Gastrocnemius medialis (tissue), 4 donors: ENCODE measurements around the gene SIAE.

ENCODE experiments used
- CTCF ChIP-seq, 5 experiments: fragments of 450-650 bp in 3 of 5; fragments of 200-600 bp in 2 of 5; sonication (generic) in 2 of 5; IDR thresholded peaks in 4 of 5; conservative IDR thresholded peaks in 1 of 5; 1 replicate in 4 of 5; 2 replicates in 1 of 5; pipeline ENCODE4 v1.5.1; 2016 to 2019; ENCODE audit warnings: antibody characterized with exemption in 5 of 5, mild to moderate bottlenecking in 3 of 5, moderate library complexity in 3 of 5
- POLR2A ChIP-seq, 2 donors: fragments of 450-650 bp; IDR thresholded peaks; one replicate each; pipeline ENCODE4 v1.6.1; 2017; ENCODE audit warnings: antibody characterized with exemption in 2 of 2, mild to moderate bottlenecking in 2 of 2, moderate library complexity in 2 of 2

- TF ChIP-seq CTCF (IDR thresholded peaks at IDR 0.05 in 4 of 5, conservative IDR thresholded peaks at IDR 0.05 in 1 of 5) (no peak), POLR2A (IDR thresholded peaks at IDR 0.05) (no peak)
These were observed 2.8 kb upstream of the SIAE start for GRCh38 chr11:124676386-124676785.
